ENCODE measurements around the gene CAND1.

CAND1 gene

DNA sequence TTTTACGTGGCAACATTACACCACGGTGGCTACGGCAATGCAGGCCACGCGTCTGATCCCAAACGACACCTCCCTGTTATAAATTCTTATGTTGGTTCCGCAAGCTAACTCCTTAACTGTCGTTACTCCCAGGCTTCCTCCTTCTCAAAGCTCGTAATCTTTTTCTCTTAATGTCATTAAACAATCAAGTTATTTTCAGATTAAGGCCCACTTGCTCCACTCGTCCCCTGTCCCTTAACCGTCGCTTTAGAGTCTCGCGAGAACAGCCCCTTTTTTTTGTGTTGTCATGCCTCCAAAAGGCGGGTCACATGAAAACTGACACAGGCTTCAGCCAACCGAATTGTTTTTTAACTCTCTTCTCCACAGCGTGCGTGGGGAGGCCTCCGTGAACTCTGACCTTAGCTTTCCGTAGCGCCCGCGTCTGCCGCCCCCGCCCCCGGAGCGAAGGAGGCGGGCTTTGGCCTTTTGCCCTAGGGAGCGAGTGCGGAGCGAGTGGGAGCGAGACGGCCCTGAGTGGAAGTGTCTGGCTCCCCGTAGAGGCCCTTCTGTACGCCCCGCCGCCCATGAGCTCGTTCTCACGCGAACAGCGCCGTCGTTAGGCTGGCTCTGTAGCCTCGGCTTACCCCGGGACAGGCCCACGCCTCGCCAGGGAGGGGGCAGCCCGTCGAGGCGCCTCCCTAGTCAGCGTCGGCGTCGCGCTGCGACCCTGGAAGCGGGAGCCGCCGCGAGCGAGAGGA, at the start of gene CAND1:
CAND1 (plus strand) TSS at position 463 of the 737 bp plus-strand sequence. CDS start 360 bp downstream, outside the sequence.
- Histone ChIP-seq H3K79me2 (ENCODE audit: insufficient read depth, low read length) (peaks cover 45% of the 10 kb centered on the region), H2AFZ (ENCODE audit: low read length) (peak within 1 kb of the TSS; percentile 98), H3K36me3 (ENCODE audit: insufficient read depth, low read length) (no peaks in the 10 kb centered on the region), H3K9me3 (ENCODE audit: insufficient read depth, low read depth, low read length) (no peaks in the 10 kb centered on the region), H3K27me3 (ENCODE audit: insufficient read depth, low read length, poor library complexity, severe bottlenecking) (no peaks in the 10 kb centered on the region), H3F3A (ENCODE audit: low read depth) (no peaks in the 10 kb centered on the region), H4K20me1 (ENCODE audit: insufficient read depth, low read length, poor library complexity, severe bottlenecking) (peaks cover 45% of the 10 kb centered on the region), H3K4me1 (ENCODE audit: insufficient read depth, low read length, poor library complexity, severe bottlenecking) (peaks cover 36% of the 10 kb centered on the region), H3K4me2 (ENCODE audit: low read depth, low read length, poor library complexity, severe bottlenecking) (peak within 1 kb of the TSS; percentile 82), H3K9me2 (replicated peaks; ENCODE audit: low read depth, low read length) (no peaks in the 10 kb centered on the region), H3K9ac (ENCODE audit: low read depth, low read length, poor library complexity, severe bottlenecking) (peak within 1 kb of the TSS; percentile 96), H3K4me3 (ENCODE audit: low read length, poor library complexity, severe bottlenecking) (peak within 1 kb of the TSS; percentile 78)
- TF ChIP-seq, protein P1, sequence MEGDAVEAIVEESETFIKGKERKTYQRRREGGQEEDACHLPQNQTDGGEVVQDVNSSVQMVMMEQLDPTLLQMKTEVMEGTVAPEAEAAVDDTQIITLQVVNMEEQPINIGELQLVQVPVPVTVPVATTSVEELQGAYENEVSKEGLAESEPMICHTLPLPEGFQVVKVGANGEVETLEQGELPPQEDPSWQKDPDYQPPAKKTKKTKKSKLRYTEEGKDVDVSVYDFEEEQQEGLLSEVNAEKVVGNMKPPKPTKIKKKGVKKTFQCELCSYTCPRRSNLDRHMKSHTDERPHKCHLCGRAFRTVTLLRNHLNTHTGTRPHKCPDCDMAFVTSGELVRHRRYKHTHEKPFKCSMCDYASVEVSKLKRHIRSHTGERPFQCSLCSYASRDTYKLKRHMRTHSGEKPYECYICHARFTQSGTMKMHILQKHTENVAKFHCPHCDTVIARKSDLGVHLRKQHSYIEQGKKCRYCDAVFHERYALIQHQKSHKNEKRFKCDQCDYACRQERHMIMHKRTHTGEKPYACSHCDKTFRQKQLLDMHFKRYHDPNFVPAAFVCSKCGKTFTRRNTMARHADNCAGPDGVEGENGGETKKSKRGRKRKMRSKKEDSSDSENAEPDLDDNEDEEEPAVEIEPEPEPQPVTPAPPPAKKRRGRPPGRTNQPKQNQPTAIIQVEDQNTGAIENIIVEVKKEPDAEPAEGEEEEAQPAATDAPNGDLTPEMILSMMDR (conservative IDR thresholded peaks at IDR 0.05; ENCODE audit: low read length): no peak
- no peak for TF ChIP-seq EZH2phosphoT487 (IDR thresholded peaks at IDR 0.05; ENCODE audit: borderline replicate concordance)

DNA sequence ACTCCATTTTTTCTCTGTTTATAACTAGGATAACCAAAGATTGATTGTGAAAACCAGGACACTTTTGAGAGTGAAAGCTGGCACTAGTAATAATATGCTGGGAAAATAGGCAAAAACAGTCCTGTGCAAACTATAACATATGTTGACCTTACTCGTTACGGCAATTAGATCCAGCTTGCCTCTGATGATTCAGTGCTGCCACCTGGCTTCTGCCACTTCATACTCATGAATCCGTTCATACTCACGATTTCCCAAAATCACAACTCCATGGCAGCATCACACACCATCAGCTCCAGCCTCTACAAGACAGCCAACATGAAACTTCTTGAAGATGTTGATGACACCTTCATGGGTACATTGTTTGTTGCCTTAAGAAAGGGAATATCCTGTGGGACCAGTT, 49.1 kb upstream of the CAND1 start:
- Histone ChIP-seq H4K20me1 (ENCODE audit: insufficient read depth, low read length, poor library complexity, severe bottlenecking) (no peaks in the 10 kb centered on the region), H3K79me2 (ENCODE audit: insufficient read depth, low read length) (no peaks in the 10 kb centered on the region), H3K4me3 (ENCODE audit: low read length, poor library complexity, severe bottlenecking) (no peak overlapping the region), H2AFZ (ENCODE audit: low read length) (no peak overlapping the region), H3K9me3 (ENCODE audit: insufficient read depth, low read depth, low read length) (no peaks in the 10 kb centered on the region), H3K27me3 (ENCODE audit: insufficient read depth, low read length, poor library complexity, severe bottlenecking) (no peaks in the 10 kb centered on the region), H3K4me1 (ENCODE audit: insufficient read depth, low read length, poor library complexity, severe bottlenecking) (no peaks in the 10 kb centered on the region), H3K9me2 (replicated peaks; ENCODE audit: low read depth, low read length) (no peaks in the 10 kb centered on the region), H3K4me2 (ENCODE audit: low read depth, low read length, poor library complexity, severe bottlenecking) (no peak overlapping the region), H3F3A (ENCODE audit: low read depth) (no peaks in the 10 kb centered on the region), H3K9ac (ENCODE audit: low read depth, low read length, poor library complexity, severe bottlenecking) (no peak overlapping the region), H3K36me3 (ENCODE audit: insufficient read depth, low read length) (no peaks in the 10 kb centered on the region)
- TF ChIP-seq, protein P1 (conservative IDR thresholded peaks at IDR 0.05; ENCODE audit: low read length): peak; percentile 31; the same call in 1 of the 2 replicates
- TF ChIP-seq EZH2phosphoT487 (IDR thresholded peaks at IDR 0.05; ENCODE audit: borderline replicate concordance): no peak

DNA sequence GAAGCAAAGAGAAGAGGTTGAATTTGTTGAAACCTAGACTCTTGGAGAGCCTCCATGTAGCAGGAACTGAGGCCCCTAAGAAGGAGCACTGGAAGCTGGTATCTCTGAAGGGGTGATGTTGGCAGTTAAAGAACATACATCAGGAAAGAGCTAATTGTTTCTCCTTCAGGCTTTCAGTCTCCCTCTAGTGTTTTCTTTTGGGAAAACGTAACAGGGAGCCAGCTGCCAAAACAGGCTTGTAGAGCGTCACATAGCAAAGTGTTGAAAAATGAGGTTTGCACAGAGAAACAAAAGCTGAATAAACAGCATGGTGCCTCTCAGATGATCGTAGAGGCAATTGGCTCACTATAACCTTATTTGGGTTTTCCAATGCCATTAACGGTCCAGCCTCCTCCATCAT, 46.9 kb upstream of the CAND1 start:
- Histone ChIP-seq H2AFZ (ENCODE audit: low read length) (no peak overlapping the region), H3K9ac (ENCODE audit: low read depth, low read length, poor library complexity, severe bottlenecking) (no peak overlapping the region), H3K4me3 (ENCODE audit: low read length, poor library complexity, severe bottlenecking) (no peak overlapping the region), H3F3A (ENCODE audit: low read depth) (no peaks in the 10 kb centered on the region), H3K4me1 (ENCODE audit: insufficient read depth, low read length, poor library complexity, severe bottlenecking) (no peaks in the 10 kb centered on the region), H3K36me3 (ENCODE audit: insufficient read depth, low read length) (no peaks in the 10 kb centered on the region), H3K9me2 (replicated peaks; ENCODE audit: low read depth, low read length) (no peaks in the 10 kb centered on the region), H3K4me2 (ENCODE audit: low read depth, low read length, poor library complexity, severe bottlenecking) (no peak overlapping the region), H3K27me3 (ENCODE audit: insufficient read depth, low read length, poor library complexity, severe bottlenecking) (no peaks in the 10 kb centered on the region), H3K79me2 (ENCODE audit: insufficient read depth, low read length) (no peaks in the 10 kb centered on the region), H4K20me1 (ENCODE audit: insufficient read depth, low read length, poor library complexity, severe bottlenecking) (no peaks in the 10 kb centered on the region), H3K9me3 (ENCODE audit: insufficient read depth, low read depth, low read length) (no peaks in the 10 kb centered on the region)
- TF ChIP-seq, protein P1 (conservative IDR thresholded peaks at IDR 0.05; ENCODE audit: low read length): peak; percentile 54
- no peak for TF ChIP-seq EZH2phosphoT487 (IDR thresholded peaks at IDR 0.05; ENCODE audit: borderline replicate concordance)
